GM21619 (cell line): Measurements from ENCODE around the gene PKDCC.
A peak's percentile ranks its signal among the peaks of the same experiment; 100 is the strongest.

ENCODE experiments used
- ATAC-seq: cut with Tn5 transposase; IDR thresholded peaks from one replicate; pipeline ENCODE4 v1.9.1; 2021; ENCODE audit not compliant: unreplicated experiment

PKDCC gene

GRCh38 chr2:42086500-42086953, 38.7 kb downstream of the PKDCC start:
- no peak for ATAC-seq

GRCh38 chr2:42087137-42087856, 39.5 kb downstream of the PKDCC start:
- ATAC-seq: no peak

GRCh38 chr2:42087857-42088195, 40.0 kb downstream of the PKDCC start:
- ATAC-seq: no peak

GRCh38 chr2:42089340-42089925, 41.6 kb downstream of the PKDCC start:
- peak; percentile 87 for ATAC-seq

- no peak for ATAC-seq
Measured at GRCh38 chr2:42090216-42090615, 42.4 kb downstream of the PKDCC start.

GRCh38 chr2:42091671-42092070, 43.9 kb downstream of the PKDCC start:
- no peak for ATAC-seq

- ATAC-seq: no peak
Measured at GRCh38 chr2:42092084-42092996, 44.5 kb downstream of the PKDCC start.

GRCh38 chr2:42094114-42094513, 46.3 kb downstream of the PKDCC start:
- no peak for ATAC-seq

- no peak for ATAC-seq
Measured at GRCh38 chr2:42095923-42096408, 48.1 kb downstream of the PKDCC start.

GRCh38 chr2:42096869-42097591, 49.2 kb downstream of the PKDCC start:
- ATAC-seq: peak; percentile 44

- no peak for ATAC-seq
Measured at GRCh38 chr2:42098571-42099437, 51.0 kb downstream of the PKDCC start.

GRCh38 chr2:42099438-42100173, 51.8 kb downstream of the PKDCC start:
- no peak for ATAC-seq

- no peak for ATAC-seq
Measured at GRCh38 chr2:42100683-42101205, 52.9 kb downstream of the PKDCC start.

GRCh38 chr2:42101206-42102023, 53.6 kb downstream of the PKDCC start:
- ATAC-seq: no peak

GRCh38 chr2:42102024-42102590, 54.3 kb downstream of the PKDCC start:
- ATAC-seq: peak; percentile 51

GRCh38 chr2:42102591-42103450, 55.0 kb downstream of the PKDCC start:
- peak; percentile 5 for ATAC-seq

- no peak for ATAC-seq
Measured at GRCh38 chr2:42103829-42104228, 56.0 kb downstream of the PKDCC start.
